ENCODE data around the gene MSX2.

DNA sequence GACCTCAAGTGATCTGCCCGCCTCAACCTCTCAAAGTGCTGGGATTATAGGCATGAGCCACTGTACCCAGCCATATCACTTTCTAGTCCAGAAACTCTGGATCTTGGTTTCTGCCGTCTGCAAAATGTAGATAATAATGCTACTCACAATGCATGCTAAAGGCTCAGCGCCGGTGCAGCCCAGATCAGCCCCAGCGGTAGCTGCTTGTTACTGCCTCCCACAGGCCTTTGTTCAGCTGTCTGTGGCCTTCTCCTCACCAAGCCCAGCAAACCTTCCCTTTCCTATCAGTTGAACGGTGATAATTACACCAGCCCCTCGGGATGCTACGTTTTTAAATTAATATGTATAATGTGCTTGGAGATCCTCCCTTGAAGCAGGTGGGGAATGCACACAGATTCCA is 26.2 kb upstream of the MSX2 start:
- TF ChIP-seq, protein P1, sequence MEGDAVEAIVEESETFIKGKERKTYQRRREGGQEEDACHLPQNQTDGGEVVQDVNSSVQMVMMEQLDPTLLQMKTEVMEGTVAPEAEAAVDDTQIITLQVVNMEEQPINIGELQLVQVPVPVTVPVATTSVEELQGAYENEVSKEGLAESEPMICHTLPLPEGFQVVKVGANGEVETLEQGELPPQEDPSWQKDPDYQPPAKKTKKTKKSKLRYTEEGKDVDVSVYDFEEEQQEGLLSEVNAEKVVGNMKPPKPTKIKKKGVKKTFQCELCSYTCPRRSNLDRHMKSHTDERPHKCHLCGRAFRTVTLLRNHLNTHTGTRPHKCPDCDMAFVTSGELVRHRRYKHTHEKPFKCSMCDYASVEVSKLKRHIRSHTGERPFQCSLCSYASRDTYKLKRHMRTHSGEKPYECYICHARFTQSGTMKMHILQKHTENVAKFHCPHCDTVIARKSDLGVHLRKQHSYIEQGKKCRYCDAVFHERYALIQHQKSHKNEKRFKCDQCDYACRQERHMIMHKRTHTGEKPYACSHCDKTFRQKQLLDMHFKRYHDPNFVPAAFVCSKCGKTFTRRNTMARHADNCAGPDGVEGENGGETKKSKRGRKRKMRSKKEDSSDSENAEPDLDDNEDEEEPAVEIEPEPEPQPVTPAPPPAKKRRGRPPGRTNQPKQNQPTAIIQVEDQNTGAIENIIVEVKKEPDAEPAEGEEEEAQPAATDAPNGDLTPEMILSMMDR (IDR thresholded peaks at IDR 0.05 in 2 of 3, conservative IDR thresholded peaks at IDR 0.05 in 1 of 3; ENCODE audit: borderline replicate concordance in 1 of 3, insufficient read depth in 1 of 3, low read depth in 2 of 3, low read length in 2 of 3), result no peak
- TF ChIP-seq YY1 (IDR thresholded peaks at IDR 0.05; ENCODE audit: extremely low read depth, insufficient replicate concordance, low read depth, low read length), result no peak
- no peak for TF ChIP-seq ZFX (IDR thresholded peaks at IDR 0.05)
- TF ChIP-seq POLR2A (IDR thresholded peaks at IDR 0.05; ENCODE audit: borderline replicate concordance, extremely low read depth, insufficient read depth, insufficient read length), result no peak
- no peak for TF ChIP-seq ZNF274 (IDR thresholded peaks at IDR 0.05; ENCODE audit: low read depth, low read length)
- TF ChIP-seq SRF (IDR thresholded peaks at IDR 0.05; ENCODE audit: low read depth), result no peak
- no peak for TF ChIP-seq EZH2phosphoT487 (IDR thresholded peaks at IDR 0.05; ENCODE audit: borderline replicate concordance)
- TF ChIP-seq, protein P2, sequence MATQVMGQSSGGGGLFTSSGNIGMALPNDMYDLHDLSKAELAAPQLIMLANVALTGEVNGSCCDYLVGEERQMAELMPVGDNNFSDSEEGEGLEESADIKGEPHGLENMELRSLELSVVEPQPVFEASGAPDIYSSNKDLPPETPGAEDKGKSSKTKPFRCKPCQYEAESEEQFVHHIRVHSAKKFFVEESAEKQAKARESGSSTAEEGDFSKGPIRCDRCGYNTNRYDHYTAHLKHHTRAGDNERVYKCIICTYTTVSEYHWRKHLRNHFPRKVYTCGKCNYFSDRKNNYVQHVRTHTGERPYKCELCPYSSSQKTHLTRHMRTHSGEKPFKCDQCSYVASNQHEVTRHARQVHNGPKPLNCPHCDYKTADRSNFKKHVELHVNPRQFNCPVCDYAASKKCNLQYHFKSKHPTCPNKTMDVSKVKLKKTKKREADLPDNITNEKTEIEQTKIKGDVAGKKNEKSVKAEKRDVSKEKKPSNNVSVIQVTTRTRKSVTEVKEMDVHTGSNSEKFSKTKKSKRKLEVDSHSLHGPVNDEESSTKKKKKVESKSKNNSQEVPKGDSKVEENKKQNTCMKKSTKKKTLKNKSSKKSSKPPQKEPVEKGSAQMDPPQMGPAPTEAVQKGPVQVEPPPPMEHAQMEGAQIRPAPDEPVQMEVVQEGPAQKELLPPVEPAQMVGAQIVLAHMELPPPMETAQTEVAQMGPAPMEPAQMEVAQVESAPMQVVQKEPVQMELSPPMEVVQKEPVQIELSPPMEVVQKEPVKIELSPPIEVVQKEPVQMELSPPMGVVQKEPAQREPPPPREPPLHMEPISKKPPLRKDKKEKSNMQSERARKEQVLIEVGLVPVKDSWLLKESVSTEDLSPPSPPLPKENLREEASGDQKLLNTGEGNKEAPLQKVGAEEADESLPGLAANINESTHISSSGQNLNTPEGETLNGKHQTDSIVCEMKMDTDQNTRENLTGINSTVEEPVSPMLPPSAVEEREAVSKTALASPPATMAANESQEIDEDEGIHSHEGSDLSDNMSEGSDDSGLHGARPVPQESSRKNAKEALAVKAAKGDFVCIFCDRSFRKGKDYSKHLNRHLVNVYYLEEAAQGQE (IDR thresholded peaks at IDR 0.05; ENCODE audit: low read depth), result no peak
- no peak for TF ChIP-seq EGR1 (IDR thresholded peaks at IDR 0.05; ENCODE audit: low read depth)
